H1 (cell line): ENCODE data around the gene WDR5.

Source experiments
- CHD2 ChIP-seq: IDR thresholded peaks from 2 replicates; pipeline ENCODE4 v1.6.1; 2012; ENCODE audit warnings: low read length, improper control_type of control experiment
- CTCF ChIP-seq, 3 experiments: IDR thresholded peaks; 1 replicate in 2 of 3; 2 replicates in 1 of 3; pipeline versions ENCODE4 v1.5.1 to v1.6.1; 2011; ENCODE audit warnings: low read length in 3 of 3, mild to moderate bottlenecking in 3 of 3, inconsistent platforms in 2 of 3, low read depth in 1 of 3, moderate library complexity in 1 of 3; ENCODE audit not compliant: insufficient read depth in 1 of 3; ENCODE audit errors: control extremely low read depth in 1 of 3
- EP300 ChIP-seq, 2 experiments: IDR thresholded peaks; 1 replicate in 1 of 2; 2 replicates in 1 of 2; pipeline ENCODE4 v1.6.1; 2011 to 2012; ENCODE audit warnings: low read depth in 2 of 2, low read length in 2 of 2, mild to moderate bottlenecking in 2 of 2, borderline replicate concordance in 1 of 2, inconsistent platforms in 1 of 2, moderate library complexity in 1 of 2
- EZH2 ChIP-seq: fragments of 200-600 bp; sonication (generic); IDR thresholded peaks from 2 replicates; pipeline ENCODE4 v1.7.1; 2012; ENCODE audit warnings: low read depth, mild to moderate bottlenecking, moderate library complexity, low read length, inconsistent platforms; ENCODE audit not compliant: severe bottlenecking
- KDM5A ChIP-seq: fragments of 200-600 bp; IDR thresholded peaks from 2 replicates; pipeline ENCODE4 v1.7.1; 2012; ENCODE audit warnings: mild to moderate bottlenecking, low read length, inconsistent platforms, mixed read lengths
- MAFK ChIP-seq: IDR thresholded peaks from 2 replicates; pipeline ENCODE4 v1.6.1; 2012; ENCODE audit warnings: low read depth, mild to moderate bottlenecking, improper control_type of control experiment, low read length
- PHF8 ChIP-seq: fragments of 200-600 bp; sonication (generic); conservative IDR thresholded peaks from 2 replicates; pipeline ENCODE4 v1.7.1; 2012; ENCODE audit warnings: low read depth, mild to moderate bottlenecking, inconsistent platforms, low read length, moderate library complexity
- POLR2A ChIP-seq, 2 experiments: IDR thresholded peaks; 1 replicate in 1 of 2; 2 replicates in 1 of 2; pipeline ENCODE4 v1.6.1; 2011; ENCODE audit warnings: low read depth in 2 of 2, low read length in 2 of 2, mild to moderate bottlenecking in 2 of 2; ENCODE audit errors: control extremely low read depth in 1 of 2
- RAD21 ChIP-seq, 2 experiments: IDR thresholded peaks in 1 of 2; conservative IDR thresholded peaks in 1 of 2; 2 replicates each; pipeline ENCODE4 v1.6.1; 2011; ENCODE audit warnings: low read depth in 2 of 2, low read length in 2 of 2, improper control_type of control experiment in 1 of 2, inconsistent platforms in 1 of 2, mild to moderate bottlenecking in 1 of 2, moderate library complexity in 1 of 2
- RBBP5 ChIP-seq: IDR thresholded peaks from 2 replicates; pipeline ENCODE4 v1.7.1; 2012; ENCODE audit warnings: low read depth, mild to moderate bottlenecking, inconsistent platforms, low read length, moderate library complexity, borderline replicate concordance
- RFX5 ChIP-seq: IDR thresholded peaks from 2 replicates; pipeline ENCODE4 v1.6.1; 2011; ENCODE audit warnings: low read depth, low read length, improper control_type of control experiment, borderline replicate concordance
- SP2 ChIP-seq: IDR thresholded peaks from 2 replicates; pipeline ENCODE4 v1.6.1; 2012; ENCODE audit warnings: mild to moderate bottlenecking, low read length, inconsistent platforms
- SUZ12 ChIP-seq: fragments of 200-600 bp; sonication (generic); IDR thresholded peaks from 2 replicates; pipeline ENCODE4 v1.6.1; 2012; ENCODE audit warnings: mild to moderate bottlenecking, inconsistent platforms, low read length, moderate library complexity, mixed read lengths
- TF ChIP-seq, protein P1 (sequence below): IDR thresholded peaks from 2 replicates; pipeline ENCODE4 v1.6.1; 2011; ENCODE audit warnings: low read length, improper control_type of control experiment

DNA sequence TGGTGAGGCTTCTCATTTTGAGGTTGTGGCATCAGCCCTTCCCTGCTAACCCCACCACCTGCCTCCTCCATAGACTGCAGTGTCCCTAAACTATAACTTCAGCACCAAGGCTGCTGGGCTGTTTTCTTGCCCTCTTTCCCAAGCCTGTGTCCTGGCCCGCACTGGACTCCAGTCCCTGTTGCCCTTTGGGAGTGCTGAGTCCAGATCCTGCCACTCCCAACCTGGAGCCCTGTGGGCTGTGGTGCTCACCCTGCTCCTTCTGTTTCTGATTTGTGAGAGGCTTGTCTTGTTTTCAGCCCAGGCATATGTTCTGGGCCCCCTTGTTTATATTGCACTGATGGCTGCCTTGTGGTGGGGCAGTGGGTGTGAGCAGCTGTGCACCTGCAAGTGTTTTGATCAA, 68.2 kb downstream of the WDR5 start:
- TF ChIP-seq POLR2A (IDR thresholded peaks at IDR 0.05; ENCODE audit: control extremely low read depth in 1 of 2, low read depth in 2 of 2, low read length in 2 of 2): no peak
- TF ChIP-seq CTCF (IDR thresholded peaks at IDR 0.05; ENCODE audit: control extremely low read depth in 1 of 3, insufficient read depth in 1 of 3, low read depth in 1 of 3, low read length in 3 of 3): no peak
- no peak for TF ChIP-seq CHD2
- TF ChIP-seq EP300 (IDR thresholded peaks at IDR 0.05; ENCODE audit: borderline replicate concordance in 1 of 2, low read depth in 2 of 2, low read length in 2 of 2): no peak
- TF ChIP-seq EZH2: no peak
- TF ChIP-seq MAFK: no peak
- TF ChIP-seq SUZ12: no peak
- TF ChIP-seq SP2: no peak
- TF ChIP-seq KDM5A: no peak
- no peak for TF ChIP-seq PHF8
- no peak for TF ChIP-seq RAD21 (IDR thresholded peaks at IDR 0.05 in 1 of 2, conservative IDR thresholded peaks at IDR 0.05 in 1 of 2; ENCODE audit: low read depth in 2 of 2, low read length in 2 of 2)
- TF ChIP-seq RBBP5: no peak
- TF ChIP-seq RFX5: no peak
- TF ChIP-seq, protein P1, sequence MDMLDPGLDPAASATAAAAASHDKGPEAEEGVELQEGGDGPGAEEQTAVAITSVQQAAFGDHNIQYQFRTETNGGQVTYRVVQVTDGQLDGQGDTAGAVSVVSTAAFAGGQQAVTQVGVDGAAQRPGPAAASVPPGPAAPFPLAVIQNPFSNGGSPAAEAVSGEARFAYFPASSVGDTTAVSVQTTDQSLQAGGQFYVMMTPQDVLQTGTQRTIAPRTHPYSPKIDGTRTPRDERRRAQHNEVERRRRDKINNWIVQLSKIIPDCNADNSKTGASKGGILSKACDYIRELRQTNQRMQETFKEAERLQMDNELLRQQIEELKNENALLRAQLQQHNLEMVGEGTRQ: no peak
